Glutamatergic neuron (in vitro differentiated cells): ENCODE results near the gene DSN1. TPM values are rescaled to one million over a fixed set of nuclear protein-coding genes. Genes with fewer than 3 reads are reported as not detected.

Experiments used
- DNase-seq: peaks from one replicate; pipeline ENCODE4 v3.0.0; 2022
- H3K27ac Mint-ChIP-seq: one replicate; pipeline ENCODE4 v1.8.0; 2020; ENCODE audit warnings: mild to moderate bottlenecking, mixed read lengths, inconsistent platforms; ENCODE audit not compliant: unreplicated experiment
- H3K27me3 Mint-ChIP-seq: one replicate; pipeline ENCODE4 v1.8.0; 2020; ENCODE audit warnings: mild to moderate bottlenecking, moderate library complexity, mixed read lengths, inconsistent platforms; ENCODE audit not compliant: unreplicated experiment
- H3K36me3 Mint-ChIP-seq: one replicate; pipeline ENCODE4 v1.8.0; 2020; ENCODE audit warnings: mild to moderate bottlenecking, mixed read lengths, inconsistent platforms; ENCODE audit not compliant: unreplicated experiment
- H3K4me1 Mint-ChIP-seq: one replicate; pipeline ENCODE4 v1.8.0; 2020; ENCODE audit warnings: mild to moderate bottlenecking, low read depth, mixed read lengths, inconsistent platforms; ENCODE audit not compliant: unreplicated experiment
- H3K4me3 Mint-ChIP-seq: one replicate; pipeline ENCODE4 v1.8.0; 2020; ENCODE audit warnings: mild to moderate bottlenecking, mixed read lengths, inconsistent platforms; ENCODE audit not compliant: unreplicated experiment
- H3K9me3 Mint-ChIP-seq: one replicate; pipeline ENCODE4 v1.8.0; 2020; ENCODE audit warnings: mild to moderate bottlenecking, moderate library complexity, mixed read lengths, inconsistent platforms; ENCODE audit not compliant: unreplicated experiment
- CTCF ChIP-seq: fragments of 200-600 bp; sonication (generic); IDR thresholded peaks from one replicate; pipeline ENCODE4 v1.5.0; 2021; ENCODE audit not compliant: partially characterized antibody, unreplicated experiment
- total RNA-seq: library from RNA; stranded (reverse); fragmentation: NEBNext Ultra II Directional; extraction: Animal tissue kit (Norgen Biotek cat#: 25700); gene quantifications from one replicate; pipeline ENCODE4 v1.2.1, GENCODE V29; 2021; ENCODE audit not compliant: unreplicated experiment

The DSN1 gene
- total RNA-seq, 1 donor from 2014 or later = 6.4 TPM

- Mint-ChIP-seq H3K27ac (peak overlapping the region; percentile 56), H3K4me3 (peak overlapping the region; percentile 56), H3K36me3 (no peaks in the 10 kb centered on the region), H3K4me1 (peaks cover 28% of the 10 kb centered on the region), H3K9me3 (peaks cover 14% of the 10 kb centered on the region), H3K27me3 (peaks cover 11% of the 10 kb centered on the region)
- TF ChIP-seq CTCF = no peak
- no peak for DNase-seq
These were observed 3.6 kb upstream of the DSN1 start for GRCh38 chr20:36777167-36777566.

DNA sequence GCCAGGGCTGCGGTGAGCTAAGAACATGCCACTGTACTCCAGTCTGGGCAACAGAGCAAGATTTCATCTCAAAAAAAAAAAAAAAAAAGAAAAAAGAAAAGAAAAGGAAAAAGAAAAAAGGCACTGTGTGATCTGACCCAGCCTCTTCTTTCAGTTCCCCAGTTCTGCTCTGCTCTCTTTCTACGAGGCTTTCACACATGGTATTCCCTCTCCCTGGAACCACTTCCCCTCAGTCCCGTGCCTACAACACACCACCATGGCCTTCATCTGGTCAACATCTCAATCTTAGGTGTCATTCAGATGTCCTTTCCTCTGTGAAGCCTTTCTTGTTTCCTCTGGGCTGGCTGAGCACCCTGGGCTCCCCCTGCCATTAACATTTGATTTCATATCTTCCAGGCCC lies 2.3 kb upstream of the DSN1 start:
- TF ChIP-seq CTCF = no peak
- Mint-ChIP-seq H3K36me3 (no peaks in the 10 kb centered on the region), H3K27ac (peak overlapping the region; percentile 60), H3K27me3 (peaks cover 11% of the 10 kb centered on the region), H3K4me3 (peak overlapping the region; percentile 46), H3K4me1 (peaks cover 28% of the 10 kb centered on the region), H3K9me3 (peaks cover 14% of the 10 kb centered on the region)
- DNase-seq = no peak

DNA sequence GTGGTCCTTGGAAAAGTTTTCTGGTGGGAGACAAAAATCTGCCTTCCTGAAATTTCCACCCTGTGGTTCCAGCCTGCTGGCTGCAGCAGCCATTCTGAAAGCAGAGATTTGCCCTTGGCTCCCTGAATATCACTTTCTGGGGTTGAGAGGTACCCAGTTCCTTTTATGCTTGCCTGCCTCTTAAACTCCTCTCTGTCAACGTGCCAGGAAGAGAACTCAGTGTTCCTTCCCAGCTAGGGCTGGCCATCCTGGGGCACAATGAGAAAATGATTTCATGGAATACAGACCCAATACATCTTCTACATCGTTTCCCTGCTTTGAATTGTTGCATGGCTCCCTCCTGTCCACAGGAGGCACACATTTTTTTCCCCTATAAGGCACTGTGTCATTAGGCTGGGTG lies 1.6 kb upstream of the DSN1 start:
- Mint-ChIP-seq H3K4me3 (peak overlapping the region; percentile 74), H3K36me3 (no peaks in the 10 kb centered on the region), H3K9me3 (peaks cover 14% of the 10 kb centered on the region), H3K4me1 (peaks cover 28% of the 10 kb centered on the region), H3K27me3 (peaks cover 11% of the 10 kb centered on the region), H3K27ac (peak overlapping the region; percentile 77)
- DNase-seq = no peak
- no peak for TF ChIP-seq CTCF

- peak overlapping the region; percentile 90 for H3K4me3 Mint-ChIP-seq
- peaks cover 3% of the 10 kb centered on the region for H3K27me3 Mint-ChIP-seq
- H3K9me3 Mint-ChIP-seq = peaks cover 11% of the 10 kb centered on the region
- H3K36me3 Mint-ChIP-seq = no peaks in the 10 kb centered on the region
- no peak overlapping the region for H3K27ac Mint-ChIP-seq
- TF ChIP-seq CTCF = no peak
- DNase-seq = no peak
- H3K4me1 Mint-ChIP-seq = peaks cover 16% of the 10 kb centered on the region
These were observed 411 bp downstream of the DSN1 start for GRCh38 chr20:36773107-36773596.

DNA sequence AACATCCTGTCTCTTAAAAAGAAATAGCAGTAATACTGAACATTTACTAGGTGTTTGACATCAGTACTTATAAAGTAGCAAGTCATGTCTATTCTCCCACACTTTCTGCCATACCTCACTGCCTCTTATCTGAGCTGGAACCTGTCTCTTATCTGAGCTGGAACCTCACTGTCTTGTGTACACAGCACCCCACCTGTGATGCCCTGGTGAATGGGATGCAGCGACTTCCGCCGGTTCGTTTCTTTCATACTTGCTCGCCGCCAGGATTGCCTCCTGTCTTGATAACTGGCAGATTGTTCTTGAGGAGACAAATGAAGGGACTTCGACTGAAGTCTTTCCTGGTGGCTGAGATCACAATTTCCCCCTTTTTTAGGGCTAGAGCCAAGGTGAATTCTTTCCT lies 2.9 kb downstream of the DSN1 start:
- no peak overlapping the region for H3K4me3 Mint-ChIP-seq
- H3K9me3 Mint-ChIP-seq = peaks cover 8% of the 10 kb centered on the region
- no peak for DNase-seq
- H3K27ac Mint-ChIP-seq = no peak overlapping the region
- H3K36me3 Mint-ChIP-seq = no peaks in the 10 kb centered on the region
- peaks cover 7% of the 10 kb centered on the region for H3K4me1 Mint-ChIP-seq
- peaks cover 3% of the 10 kb centered on the region for H3K27me3 Mint-ChIP-seq
- TF ChIP-seq CTCF = no peak
